ENCODE measurements around the gene PXT1. TPM values are rescaled to one million over a fixed set of nuclear protein-coding genes. Genes with fewer than 3 reads are reported as not detected.

PXT1 gene
- total RNA-seq, 1 donor: under 0.01 TPM

DNA sequence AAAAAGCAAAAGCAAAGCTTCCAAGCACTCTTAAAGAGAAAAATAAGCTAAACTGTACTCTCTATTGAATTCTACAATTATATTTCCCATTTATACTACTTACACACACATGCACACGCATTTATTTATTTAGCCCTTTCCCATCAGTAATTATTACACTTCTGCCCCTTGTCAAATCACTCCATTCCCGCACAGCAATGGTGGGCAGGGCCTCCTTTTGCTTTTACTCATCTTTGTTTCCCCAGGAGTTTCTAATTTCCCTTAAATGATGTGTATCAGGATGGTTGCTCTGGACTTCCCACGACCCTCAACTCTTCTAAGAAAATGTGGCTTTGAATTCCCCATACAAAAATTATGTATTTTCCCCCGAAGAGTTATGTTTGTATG, 19.9 kb downstream of the PXT1 start:
- H4K20me1 ChIP-seq (ENCODE audit: insufficient read depth, low read length): no peaks in the 10 kb centered on the region
- TF ChIP-seq CTCF (IDR thresholded peaks at IDR 0.05; ENCODE audit: extremely low read depth, low read depth, low read length): no peak
- DNase-seq (ENCODE audit: insufficient read length, low spot score, missing footprints): peak; percentile 59
- peak overlapping the region; percentile 82 for H3K4me3 ChIP-seq (ENCODE audit: insufficient read depth, low read length)
- H3K27me3 ChIP-seq (ENCODE audit: insufficient read depth, low read length): no peaks in the 10 kb centered on the region
- no peaks in the 10 kb centered on the region for H3K36me3 ChIP-seq (ENCODE audit: insufficient read depth, low read length)
- H3K79me2 ChIP-seq (ENCODE audit: insufficient read depth, low read length): no peaks in the 10 kb centered on the region
- peak overlapping the region; percentile 98 for H3K4me2 ChIP-seq (ENCODE audit: insufficient read depth, low read length)
- peak overlapping the region; percentile 60 for H3K27ac ChIP-seq (ENCODE audit: low read depth, low read length)
- H3K9me3 ChIP-seq (ENCODE audit: low read depth, low read length): no peaks in the 10 kb centered on the region
- peaks cover 11% of the 10 kb centered on the region for H3K4me1 ChIP-seq (ENCODE audit: insufficient read depth, low read length)
- peak overlapping the region; percentile 74 for H2AFZ ChIP-seq (ENCODE audit: low read length)

- no peaks in the 10 kb centered on the region for H3K9me3 ChIP-seq (ENCODE audit: low read depth, low read length)
- no peaks in the 10 kb centered on the region for H3K79me2 ChIP-seq (ENCODE audit: insufficient read depth, low read length)
- no peaks in the 10 kb centered on the region for H3K36me3 ChIP-seq (ENCODE audit: insufficient read depth, low read length)
- H3K4me1 ChIP-seq (ENCODE audit: insufficient read depth, low read length): peaks cover 11% of the 10 kb centered on the region
- no peak for TF ChIP-seq CTCF (IDR thresholded peaks at IDR 0.05; ENCODE audit: extremely low read depth, low read depth, low read length)
- no peak overlapping the region for H3K4me3 ChIP-seq (ENCODE audit: insufficient read depth, low read length)
- H3K27ac ChIP-seq (ENCODE audit: low read depth, low read length): no peak overlapping the region
- peak overlapping the region; percentile 14 for H2AFZ ChIP-seq (ENCODE audit: low read length)
- DNase-seq (ENCODE audit: insufficient read length, low spot score, missing footprints): no peak
- H4K20me1 ChIP-seq (ENCODE audit: insufficient read depth, low read length): no peaks in the 10 kb centered on the region
- H3K27me3 ChIP-seq (ENCODE audit: insufficient read depth, low read length): no peaks in the 10 kb centered on the region
- no peak overlapping the region for H3K4me2 ChIP-seq (ENCODE audit: insufficient read depth, low read length)
These were observed 23.3 kb downstream of the PXT1 start for GRCh38 chr6:36419310-36419709.

DNA sequence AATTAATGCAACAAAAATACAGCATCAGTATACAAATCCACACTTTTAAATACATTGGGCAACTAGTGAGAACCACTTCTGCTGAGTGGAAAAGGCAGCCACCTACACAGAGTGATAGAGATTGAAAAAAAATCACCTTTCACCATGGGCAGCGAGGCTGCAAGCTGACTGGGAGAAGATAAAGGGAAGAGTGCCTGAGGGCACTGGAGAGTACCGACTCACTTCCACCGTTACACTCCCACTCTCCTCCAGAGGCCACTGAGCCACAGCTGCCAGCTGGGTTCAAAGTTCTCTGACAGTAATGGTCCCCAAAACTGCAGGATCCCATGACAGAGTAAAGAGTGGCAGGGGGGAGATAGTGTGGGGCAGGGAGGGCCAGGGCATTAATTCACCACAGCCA, 24.1 kb downstream of the PXT1 start:
- H3K27ac ChIP-seq (ENCODE audit: low read depth, low read length): no peak overlapping the region
- H3K4me1 ChIP-seq (ENCODE audit: insufficient read depth, low read length): peaks cover 7% of the 10 kb centered on the region
- H3K4me3 ChIP-seq (ENCODE audit: insufficient read depth, low read length): no peak overlapping the region
- TF ChIP-seq CTCF (IDR thresholded peaks at IDR 0.05; ENCODE audit: extremely low read depth, low read depth, low read length): no peak
- no peak overlapping the region for H2AFZ ChIP-seq (ENCODE audit: low read length)
- H3K36me3 ChIP-seq (ENCODE audit: insufficient read depth, low read length): no peaks in the 10 kb centered on the region
- H3K9me3 ChIP-seq (ENCODE audit: low read depth, low read length): no peaks in the 10 kb centered on the region
- H3K27me3 ChIP-seq (ENCODE audit: insufficient read depth, low read length): no peaks in the 10 kb centered on the region
- no peak for DNase-seq (ENCODE audit: insufficient read length, low spot score, missing footprints)
- no peak overlapping the region for H3K4me2 ChIP-seq (ENCODE audit: insufficient read depth, low read length)
- H3K79me2 ChIP-seq (ENCODE audit: insufficient read depth, low read length): no peaks in the 10 kb centered on the region
- no peaks in the 10 kb centered on the region for H4K20me1 ChIP-seq (ENCODE audit: insufficient read depth, low read length)

- H2AFZ ChIP-seq (ENCODE audit: low read length): peak overlapping the region; percentile 10
- H3K9me3 ChIP-seq (ENCODE audit: low read depth, low read length): no peaks in the 10 kb centered on the region
These were observed 28.2 kb downstream of the PXT1 start for GRCh38 chr6:36414481-36414880.

More at GRCh38 chr6:36414481-36414880, 28.2 kb downstream of the PXT1 start:
- no peaks in the 10 kb centered on the region for H3K79me2 ChIP-seq (ENCODE audit: insufficient read depth, low read length)
- no peaks in the 10 kb centered on the region for H4K20me1 ChIP-seq (ENCODE audit: insufficient read depth, low read length)
- no peak overlapping the region for H3K4me2 ChIP-seq (ENCODE audit: insufficient read depth, low read length)
- no peak for DNase-seq (ENCODE audit: insufficient read length, low spot score, missing footprints)
- no peaks in the 10 kb centered on the region for H3K4me1 ChIP-seq (ENCODE audit: insufficient read depth, low read length)
- peaks cover 4% of the 10 kb centered on the region for H3K27me3 ChIP-seq (ENCODE audit: insufficient read depth, low read length)
- H3K27ac ChIP-seq (ENCODE audit: low read depth, low read length): no peak overlapping the region
- TF ChIP-seq CTCF (IDR thresholded peaks at IDR 0.05; ENCODE audit: extremely low read depth, low read depth, low read length): no peak
- H3K4me3 ChIP-seq (ENCODE audit: insufficient read depth, low read length): no peak overlapping the region
- no peaks in the 10 kb centered on the region for H3K36me3 ChIP-seq (ENCODE audit: insufficient read depth, low read length)

Measured in osteoblast (primary cell).